K562 (cell line): Measurements from ENCODE around the gene ANKRD24. TPM values are rescaled to one million over a fixed set of nuclear protein-coding genes. Genes with fewer than 3 reads are reported as not detected.

Experiments
- MAFG ChIP-seq: fragments of 450-650 bp; conservative IDR thresholded peaks from 2 replicates; pipeline ENCODE4 v1.6.1; 2016; ENCODE audit warnings: missing genetic modification characterization, missing compliant biosample characterization
- MCM7 ChIP-seq, 2 experiments: fragments of 450-650 bp; IDR thresholded peaks; 2 replicates each; pipeline ENCODE4 v1.6.1; 2016 to 2018
- NFE2L1 ChIP-seq: fragments of 450-650 bp; IDR thresholded peaks from 2 replicates; pipeline ENCODE4 v1.6.1; 2016; ENCODE audit warnings: missing genetic modification characterization, low read depth, mild to moderate bottlenecking, missing compliant biosample characterization, moderate library complexity, borderline replicate concordance
- PTBP1 ChIP-seq: fragments of 200-400 bp; formaldehyde crosslinking; IDR thresholded peaks from 2 replicates; pipeline ENCODE4 v1.6.1; 2017; ENCODE audit warnings: low read depth, low read length
- polyA plus RNA-seq, 8 experiments: library from polyadenylated mRNA; depleted of rRNA in 4 of 8; stranded (reverse) in 5 of 8; unstranded in 3 of 8; fragments of >200 nt; fragmentation: Nextera tagmentation in 2 of 8; fragmentation: Illumina TruSeq in 1 of 8; extraction: Ambion mirVana in 2 of 8; extraction: Trizol in 1 of 8; gene quantifications; 2 replicates each; pipeline versions ENCODE4 v1.2.1 to v1.2.3, GENCODE V29; 2011 to 2014; ENCODE audit warnings: inconsistent platforms in 1 of 8, missing spikeins in 1 of 8
- total RNA-seq, 7 experiments: library from RNA; depleted of rRNA in 6 of 7; stranded (reverse); fragments of >200 nt in 6 of 7; fragmentation: Illumina TruSeq in 2 of 7; extraction: Trizol in 2 of 7; gene quantifications; 2 replicates each; pipeline versions ENCODE4 v1.2.1 to v1.2.3, GENCODE V29; 2011 to 2021; ENCODE audit warnings: low replicate concordance in 1 of 7
- TF ChIP-seq, protein P1 (sequence below): sonication (generic); formaldehyde crosslinking; IDR thresholded peaks from 2 replicates; pipeline ENCODE4 v1.8.0; 2022; ENCODE audit warnings: missing genetic modification reagents, mild to moderate bottlenecking, borderline replicate concordance
- TF ChIP-seq, protein P2 (sequence below): fragments of 450-650 bp; IDR thresholded peaks from 2 replicates; pipeline ENCODE4 v1.6.1; 2016; ENCODE audit warnings: borderline replicate concordance
- TF ChIP-seq, protein P3 (sequence below): sonication (generic); formaldehyde crosslinking; IDR thresholded peaks from 2 replicates; pipeline ENCODE4 v1.8.0; 2022; ENCODE audit warnings: missing genetic modification reagents, mild to moderate bottlenecking, moderate library complexity, borderline replicate concordance
- TF ChIP-seq, protein P4 (sequence below), 2 experiments: fragments of 450-650 bp; IDR thresholded peaks; 2 replicates each; pipeline ENCODE4 v1.6.1; 2016
- TF ChIP-seq, protein P5 (sequence below): fragments of 250-450 bp; sonication (Bioruptor Pico); IDR thresholded peaks from 2 replicates; pipeline ENCODE4 v1.5.1; 2021; ENCODE audit warnings: mild to moderate bottlenecking
- TF ChIP-seq, protein P6 (sequence below): IDR thresholded peaks from 2 replicates; pipeline ENCODE4 v1.6.1; 2011; ENCODE audit warnings: borderline replicate concordance, low read depth, mild to moderate bottlenecking, moderate library complexity, low read length; ENCODE audit not compliant: insufficient read depth, poor library complexity, severe bottlenecking
- TF ChIP-seq, protein P7 (sequence below), 2 experiments: fragments of 450-650 bp in 1 of 2; sonication (generic) in 1 of 2; formaldehyde crosslinking; conservative IDR thresholded peaks; 2 replicates each; pipeline versions ENCODE4 v1.4.0 to v1.8.1; 2020 to 2022; ENCODE audit warnings: mild to moderate bottlenecking in 1 of 2, missing genetic modification reagents in 1 of 2

Gene ANKRD24
- total and polyA plus RNA-seq, 9 of the 15 experiments (the other 6 are each of a cell fraction or from before 2014, with no cell fraction given): 0.07 to 0.12 (median 0.09) TPM; not detected in 5

DNA sequence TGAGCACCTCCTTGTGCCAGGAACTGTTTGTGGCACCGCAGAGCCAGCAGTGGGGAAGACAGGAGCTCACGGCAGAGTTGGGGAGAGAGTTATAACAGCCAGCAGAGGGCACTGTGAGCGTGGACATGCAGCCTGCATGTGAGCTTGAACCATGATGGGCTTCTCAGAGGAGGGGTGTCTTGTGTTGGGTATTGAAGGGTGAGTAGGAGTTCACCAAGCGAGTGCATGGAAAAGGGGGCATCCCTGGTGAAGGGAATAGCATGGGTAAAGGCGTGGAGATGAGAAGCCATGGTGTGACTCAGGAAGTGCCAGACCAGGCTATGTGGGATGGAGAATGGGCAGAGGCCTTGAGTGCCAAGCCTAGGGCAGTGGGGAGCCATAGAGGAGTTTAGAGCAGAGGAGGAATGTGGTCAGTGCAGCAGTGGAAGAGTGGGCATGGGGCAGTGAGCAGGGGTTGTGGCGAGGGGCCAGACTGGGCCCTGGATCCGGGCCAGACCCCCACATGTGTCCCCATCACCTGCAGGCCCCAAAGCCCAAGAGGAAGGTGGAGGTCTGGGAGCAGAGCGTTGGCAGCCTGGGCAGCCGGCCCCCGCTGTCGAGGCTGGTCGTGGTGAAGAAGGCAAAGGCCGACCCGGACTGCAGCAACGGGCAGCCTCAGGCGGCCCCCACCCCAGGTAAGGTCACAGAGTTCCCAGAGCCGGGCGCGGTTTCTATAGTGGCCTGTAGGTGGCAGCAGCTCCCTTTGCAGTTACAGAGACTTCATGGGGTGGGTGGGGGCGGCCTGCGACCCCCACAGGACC is 84.8 kb downstream of the ANKRD24 start (continued):
- TF ChIP-seq, protein P1, sequence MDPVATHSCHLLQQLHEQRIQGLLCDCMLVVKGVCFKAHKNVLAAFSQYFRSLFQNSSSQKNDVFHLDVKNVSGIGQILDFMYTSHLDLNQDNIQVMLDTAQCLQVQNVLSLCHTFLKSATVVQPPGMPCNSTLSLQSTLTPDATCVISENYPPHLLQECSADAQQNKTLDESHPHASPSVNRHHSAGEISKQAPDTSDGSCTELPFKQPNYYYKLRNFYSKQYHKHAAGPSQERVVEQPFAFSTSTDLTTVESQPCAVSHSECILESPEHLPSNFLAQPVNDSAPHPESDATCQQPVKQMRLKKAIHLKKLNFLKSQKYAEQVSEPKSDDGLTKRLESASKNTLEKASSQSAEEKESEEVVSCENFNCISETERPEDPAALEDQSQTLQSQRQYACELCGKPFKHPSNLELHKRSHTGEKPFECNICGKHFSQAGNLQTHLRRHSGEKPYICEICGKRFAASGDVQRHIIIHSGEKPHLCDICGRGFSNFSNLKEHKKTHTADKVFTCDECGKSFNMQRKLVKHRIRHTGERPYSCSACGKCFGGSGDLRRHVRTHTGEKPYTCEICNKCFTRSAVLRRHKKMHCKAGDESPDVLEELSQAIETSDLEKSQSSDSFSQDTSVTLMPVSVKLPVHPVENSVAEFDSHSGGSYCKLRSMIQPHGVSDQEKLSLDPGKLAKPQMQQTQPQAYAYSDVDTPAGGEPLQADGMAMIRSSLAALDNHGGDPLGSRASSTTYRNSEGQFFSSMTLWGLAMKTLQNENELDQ (CRISPR knock-in tag): no peak
- TF ChIP-seq, protein P2, sequence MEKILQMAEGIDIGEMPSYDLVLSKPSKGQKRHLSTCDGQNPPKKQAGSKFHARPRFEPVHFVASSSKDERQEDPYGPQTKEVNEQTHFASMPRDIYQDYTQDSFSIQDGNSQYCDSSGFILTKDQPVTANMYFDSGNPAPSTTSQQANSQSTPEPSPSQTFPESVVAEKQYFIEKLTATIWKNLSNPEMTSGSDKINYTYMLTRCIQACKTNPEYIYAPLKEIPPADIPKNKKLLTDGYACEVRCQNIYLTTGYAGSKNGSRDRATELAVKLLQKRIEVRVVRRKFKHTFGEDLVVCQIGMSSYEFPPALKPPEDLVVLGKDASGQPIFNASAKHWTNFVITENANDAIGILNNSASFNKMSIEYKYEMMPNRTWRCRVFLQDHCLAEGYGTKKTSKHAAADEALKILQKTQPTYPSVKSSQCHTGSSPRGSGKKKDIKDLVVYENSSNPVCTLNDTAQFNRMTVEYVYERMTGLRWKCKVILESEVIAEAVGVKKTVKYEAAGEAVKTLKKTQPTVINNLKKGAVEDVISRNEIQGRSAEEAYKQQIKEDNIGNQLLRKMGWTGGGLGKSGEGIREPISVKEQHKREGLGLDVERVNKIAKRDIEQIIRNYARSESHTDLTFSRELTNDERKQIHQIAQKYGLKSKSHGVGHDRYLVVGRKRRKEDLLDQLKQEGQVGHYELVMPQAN: peak; percentile 60
- TF ChIP-seq, protein P3, sequence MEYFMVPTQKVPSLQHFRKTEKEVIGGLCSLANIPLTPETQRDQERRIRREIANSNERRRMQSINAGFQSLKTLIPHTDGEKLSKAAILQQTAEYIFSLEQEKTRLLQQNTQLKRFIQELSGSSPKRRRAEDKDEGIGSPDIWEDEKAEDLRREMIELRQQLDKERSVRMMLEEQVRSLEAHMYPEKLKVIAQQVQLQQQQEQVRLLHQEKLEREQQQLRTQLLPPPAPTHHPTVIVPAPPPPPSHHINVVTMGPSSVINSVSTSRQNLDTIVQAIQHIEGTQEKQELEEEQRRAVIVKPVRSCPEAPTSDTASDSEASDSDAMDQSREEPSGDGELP (CRISPR knock-in tag): peak; percentile 29; the same call in 1 of the 2 replicates
- TF ChIP-seq MAFG (tag): no peak
- TF ChIP-seq PTBP1: 0 out of 2 replicates have a peak, but pooled peaks have one; percentile 77
- TF ChIP-seq, protein P4, sequence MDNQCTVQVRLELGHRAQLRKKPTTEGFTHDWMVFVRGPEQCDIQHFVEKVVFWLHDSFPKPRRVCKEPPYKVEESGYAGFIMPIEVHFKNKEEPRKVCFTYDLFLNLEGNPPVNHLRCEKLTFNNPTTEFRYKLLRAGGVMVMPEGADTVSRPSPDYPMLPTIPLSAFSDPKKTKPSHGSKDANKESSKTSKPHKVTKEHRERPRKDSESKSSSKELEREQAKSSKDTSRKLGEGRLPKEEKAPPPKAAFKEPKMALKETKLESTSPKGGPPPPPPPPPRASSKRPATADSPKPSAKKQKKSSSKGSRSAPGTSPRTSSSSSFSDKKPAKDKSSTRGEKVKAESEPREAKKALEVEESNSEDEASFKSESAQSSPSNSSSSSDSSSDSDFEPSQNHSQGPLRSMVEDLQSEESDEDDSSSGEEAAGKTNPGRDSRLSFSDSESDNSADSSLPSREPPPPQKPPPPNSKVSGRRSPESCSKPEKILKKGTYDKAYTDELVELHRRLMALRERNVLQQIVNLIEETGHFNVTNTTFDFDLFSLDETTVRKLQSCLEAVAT (IDR thresholded peaks at IDR 0.05): peak; percentile 48 to 73; a peak in 2 of 4 replicates
- TF ChIP-seq NFE2L1: no peak
- TF ChIP-seq, protein P5, sequence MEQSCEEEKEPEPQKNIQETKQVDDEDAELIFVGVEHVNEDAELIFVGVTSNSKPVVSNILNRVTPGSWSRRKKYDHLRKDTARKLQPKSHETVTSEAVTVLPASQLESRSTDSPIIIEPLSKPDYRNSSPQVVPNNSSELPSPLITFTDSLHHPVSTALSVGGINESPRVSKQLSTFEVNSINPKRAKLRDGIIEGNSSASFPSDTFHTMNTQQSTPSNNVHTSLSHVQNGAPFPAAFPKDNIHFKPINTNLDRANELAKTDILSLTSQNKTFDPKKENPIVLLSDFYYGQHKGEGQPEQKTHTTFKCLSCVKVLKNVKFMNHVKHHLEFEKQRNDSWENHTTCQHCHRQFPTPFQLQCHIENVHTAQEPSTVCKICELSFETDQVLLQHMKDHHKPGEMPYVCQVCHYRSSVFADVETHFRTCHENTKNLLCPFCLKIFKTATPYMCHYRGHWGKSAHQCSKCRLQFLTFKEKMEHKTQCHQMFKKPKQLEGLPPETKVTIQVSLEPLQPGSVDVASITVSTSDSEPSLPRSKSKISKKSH: no peak
- TF ChIP-seq, protein P6, sequence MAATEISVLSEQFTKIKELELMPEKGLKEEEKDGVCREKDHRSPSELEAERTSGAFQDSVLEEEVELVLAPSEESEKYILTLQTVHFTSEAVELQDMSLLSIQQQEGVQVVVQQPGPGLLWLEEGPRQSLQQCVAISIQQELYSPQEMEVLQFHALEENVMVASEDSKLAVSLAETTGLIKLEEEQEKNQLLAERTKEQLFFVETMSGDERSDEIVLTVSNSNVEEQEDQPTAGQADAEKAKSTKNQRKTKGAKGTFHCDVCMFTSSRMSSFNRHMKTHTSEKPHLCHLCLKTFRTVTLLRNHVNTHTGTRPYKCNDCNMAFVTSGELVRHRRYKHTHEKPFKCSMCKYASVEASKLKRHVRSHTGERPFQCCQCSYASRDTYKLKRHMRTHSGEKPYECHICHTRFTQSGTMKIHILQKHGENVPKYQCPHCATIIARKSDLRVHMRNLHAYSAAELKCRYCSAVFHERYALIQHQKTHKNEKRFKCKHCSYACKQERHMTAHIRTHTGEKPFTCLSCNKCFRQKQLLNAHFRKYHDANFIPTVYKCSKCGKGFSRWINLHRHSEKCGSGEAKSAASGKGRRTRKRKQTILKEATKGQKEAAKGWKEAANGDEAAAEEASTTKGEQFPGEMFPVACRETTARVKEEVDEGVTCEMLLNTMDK: peak; percentile 42
- TF ChIP-seq, protein P7, sequence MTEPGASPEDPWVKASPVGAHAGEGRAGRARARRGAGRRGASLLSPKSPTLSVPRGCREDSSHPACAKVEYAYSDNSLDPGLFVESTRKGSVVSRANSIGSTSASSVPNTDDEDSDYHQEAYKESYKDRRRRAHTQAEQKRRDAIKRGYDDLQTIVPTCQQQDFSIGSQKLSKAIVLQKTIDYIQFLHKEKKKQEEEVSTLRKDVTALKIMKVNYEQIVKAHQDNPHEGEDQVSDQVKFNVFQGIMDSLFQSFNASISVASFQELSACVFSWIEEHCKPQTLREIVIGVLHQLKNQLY (CRISPR knock-in tag; conservative IDR thresholded peaks at IDR 0.05): no peak
- no peak for TF ChIP-seq MCM7 (IDR thresholded peaks at IDR 0.05)
